Lung (tissue), 12 donors: ENCODE measurements around the gene C9orf78. TPM values are rescaled to one million over a fixed set of nuclear protein-coding genes. Genes with fewer than 3 reads are reported as not detected.

ENCODE experiments used
- ATAC-seq: fragments of 200-7000 bp; cut with Tn5 transposase; one replicate; pipeline ENCODE4 v1.9.1; 2020; ENCODE audit warnings: moderate number of reproducible peaks; ENCODE audit not compliant: insufficient read depth, low FRiP score
- DNase-seq, 3 donors: peaks; one replicate each; pipeline ENCODE4 v3.0.0-alpha.2; 2013 to 2017
- H3K27ac ChIP-seq, 2 donors: one replicate each; pipeline ENCODE4 v1.5.1; 2013; ENCODE audit warnings: mild to moderate bottlenecking in 2 of 2, moderate library complexity in 2 of 2, control low read depth in 1 of 2, inconsistent platforms in 1 of 2, low read depth in 1 of 2, low read length in 1 of 2
- H3K27me3 ChIP-seq, 3 donors: one replicate each; pipeline ENCODE4 v1.5.1; 2013; ENCODE audit warnings: low read length in 2 of 3; ENCODE audit not compliant: control insufficient read depth in 3 of 3, insufficient read depth in 3 of 3
- H3K36me3 ChIP-seq, 4 donors: one replicate each; pipeline ENCODE4 v1.5.1; 2013; ENCODE audit warnings: low read length in 4 of 4, mild to moderate bottlenecking in 1 of 4, moderate library complexity in 1 of 4; ENCODE audit not compliant: control insufficient read depth in 4 of 4, insufficient read depth in 4 of 4
- H3K4me1 ChIP-seq, 5 donors: one replicate each; pipeline ENCODE4 v1.5.1; 2013; ENCODE audit warnings: low read length in 5 of 5, mild to moderate bottlenecking in 2 of 5, moderate library complexity in 1 of 5; ENCODE audit not compliant: control insufficient read depth in 5 of 5, insufficient read depth in 5 of 5
- H3K4me3 ChIP-seq: one replicate; pipeline ENCODE4 v1.5.1; 2013; ENCODE audit warnings: mild to moderate bottlenecking, control low read depth, moderate library complexity
- H3K9ac ChIP-seq, 2 donors: one replicate each; pipeline ENCODE4 v1.5.1; 2013; ENCODE audit warnings: low read length in 2 of 2, control low read depth in 1 of 2; ENCODE audit not compliant: insufficient read depth in 1 of 2
- H3K9me3 ChIP-seq, 4 donors: one replicate each; pipeline ENCODE4 v1.5.1; 2013; ENCODE audit warnings: low read length in 3 of 4, mild to moderate bottlenecking in 1 of 4, moderate library complexity in 1 of 4; ENCODE audit not compliant: control insufficient read depth in 4 of 4, insufficient read depth in 3 of 4
- CTCF ChIP-seq: IDR thresholded peaks from 2 replicates; pipeline ENCODE4 v1.5.1; 2012; ENCODE audit warnings: mild to moderate bottlenecking; ENCODE audit errors: control extremely low read depth, extremely low read depth
- WGBS, 2 donors: extraction: QIAGEN DNeasy Blood & Tissue Kit; methylation state at CpG; one replicate each; pipeline ENCODE4 v1.1.7; 2013; 5-methylcytosine and 5-hydroxymethylcytosine counted together
- polyA plus RNA-seq, 2 donors: library from polyadenylated mRNA; stranded (reverse); fragments of 200-250 nt; gene quantifications; one replicate each; pipeline ENCODE4 v1.2.1, GENCODE V29; 2013
- total RNA-seq, 2 donors: library from RNA; depleted of rRNA in 1 of 2; stranded (reverse); fragments of >200 nt in 1 of 2; gene quantifications; one replicate each; pipeline ENCODE4 v1.2.1, GENCODE V29; 2014 to 2021
- donor health status: control.
- donor health status: control.
- donor health status: Bipolar disorder and iron deficiency.
- donor health status: healthy.
- donor health status: DM: yes; HTN: yes; CAD: no.

C9orf78 gene
- total and polyA plus RNA-seq, 4 donors = 28.3 to 57.9 (median 35.7) TPM

GRCh38 chr9:129832982-129833381, 2.1 kb downstream of the C9orf78 start:
- no peak for TF ChIP-seq CTCF
- H3K36me3 ChIP-seq = peaks cover 8 to 28% (median 19%) of the 10 kb centered on the region in 4 donors

GRCh38 chr9:129828969-129829368, 6.1 kb downstream of the C9orf78 start:
- DNase-seq (no peak), ATAC-seq (no peak)
- no peak for TF ChIP-seq CTCF
- 95 to 96% methylated on average over 10 of the region's 10 CpGs for WGBS, 2 donors
- Histone ChIP-seq H3K4me3 (no peak overlapping the region), H3K9ac (no peak overlapping the region), H3K4me1 (peaks cover 0 to 2% (median 0%) of the 10 kb centered on the region in 5 donors), H3K27ac (no peak overlapping the region), H3K27me3 (no peaks in the 10 kb centered on the region), H3K9me3 (no peaks in the 10 kb centered on the region), H3K36me3 (peaks cover 8 to 31% (median 22%) of the 10 kb centered on the region in 4 donors)

More at GRCh38 chr9:129832982-129833381, 2.1 kb downstream of the C9orf78 start:
- Histone ChIP-seq H3K9ac (no peak overlapping the region), H3K9me3 (no peaks in the 10 kb centered on the region), H3K4me3 (no peak overlapping the region), H3K27me3 (no peaks in the 10 kb centered on the region), H3K4me1 (peaks cover 0 to 19% (median 8%) of the 10 kb centered on the region in 5 donors), H3K27ac (no peak overlapping the region)
- WGBS, 2 donors = 94 to 98% methylated on average over 1 of the region's 1 CpG
- ATAC-seq = no peak
- no peak for DNase-seq

DNA sequence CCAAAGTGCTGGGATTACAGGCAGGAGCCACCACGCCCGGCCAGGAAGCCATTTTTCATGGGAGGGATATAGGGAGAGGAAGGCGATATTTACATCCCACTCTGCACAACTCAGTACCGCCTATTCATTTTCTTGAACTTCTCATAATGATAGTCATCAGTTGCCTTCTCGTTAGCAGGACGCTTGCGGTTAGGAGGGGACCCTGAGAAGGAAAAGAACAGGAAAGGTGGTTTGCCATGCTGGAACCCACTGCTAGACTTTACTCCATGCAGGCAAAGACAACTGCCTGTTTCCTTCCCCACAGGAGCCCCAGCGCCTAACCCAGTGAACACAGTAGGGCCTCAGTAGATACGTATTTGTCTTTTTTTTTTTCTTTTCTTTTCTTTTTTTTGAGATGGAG, 7.0 kb downstream of the C9orf78 start:
- Histone ChIP-seq H3K27me3 (no peaks in the 10 kb centered on the region), H3K9me3 (no peaks in the 10 kb centered on the region), H3K4me1 (peaks cover 0 to 1% (median 0%) of the 10 kb centered on the region in 5 donors), H3K27ac (no peak overlapping the region), H3K4me3 (no peak overlapping the region), H3K9ac (no peak overlapping the region), H3K36me3 (peaks cover 8 to 30% (median 20%) of the 10 kb centered on the region in 4 donors)
- 69 to 86% methylated on average over 9 of the region's 9 CpGs for WGBS, 2 donors
- ATAC-seq (no peak), DNase-seq (no peak)
- TF ChIP-seq CTCF = no peak

GRCh38 chr9:129826759-129827158, 8.3 kb downstream of the C9orf78 start:
- H3K36me3 ChIP-seq = peaks cover 8 to 34% (median 20%) of the 10 kb centered on the region in 4 donors
- WGBS, 2 donors = 77 to 92% methylated on average over 1 of the region's 1 CpG
- H3K9me3 ChIP-seq = no peaks in the 10 kb centered on the region

More at GRCh38 chr9:129826759-129827158, 8.3 kb downstream of the C9orf78 start:
- DNase-seq = no peak
- H3K4me1 ChIP-seq = peaks cover 0 to 6% (median 3%) of the 10 kb centered on the region in 5 donors
- no peak for ATAC-seq
- H3K4me3 ChIP-seq = no peak overlapping the region
- H3K27me3 ChIP-seq = no peaks in the 10 kb centered on the region
- TF ChIP-seq CTCF = no peak
- no peak overlapping the region for H3K9ac ChIP-seq
- H3K27ac ChIP-seq = no peak overlapping the region
